ENCODE data around the gene HERC4.
A peak's percentile ranks its signal among the peaks of the same experiment; 100 is the strongest.

The HERC4 gene

GRCh38 chr10:68074775-68075549 lies at the start of gene HERC4:
Gene HERC4, minus strand, starts transcription at chr10:68075283. Its CDS starts 2,175 bp downstream, at chr10:68073108.
- DNase-seq: peak; percentile 96

- no peak for DNase-seq
These were observed 49.6 kb upstream of the HERC4 start for GRCh38 chr10:68124718-68125117.

GRCh38 chr10:68121852-68122251 lies 46.8 kb upstream of the HERC4 start:
- no peak for DNase-seq

- no peak for DNase-seq
These were observed 46.1 kb upstream of the HERC4 start for GRCh38 chr10:68121020-68121743.

GRCh38 chr10:68118657-68119056 lies 43.6 kb upstream of the HERC4 start:
- DNase-seq: no peak

GRCh38 chr10:68112837-68113236 lies 37.8 kb upstream of the HERC4 start:
- DNase-seq: no peak

- no peak for DNase-seq
These were observed 36.5 kb upstream of the HERC4 start for GRCh38 chr10:68111584-68111983.

- no peak for DNase-seq
These were observed 34.9 kb upstream of the HERC4 start for GRCh38 chr10:68110027-68110426.

GRCh38 chr10:68109331-68109730 lies 34.2 kb upstream of the HERC4 start, which contains the start of gene MYPN:
Gene MYPN, plus strand, starts transcription at chr10:68109488. Its CDS starts 11,951 bp downstream, at chr10:68121439.
- no peak for DNase-seq

GRCh38 chr10:68108653-68109052 lies 33.6 kb upstream of the HERC4 start:
- DNase-seq: no peak

GRCh38 chr10:68108051-68108450 lies 33.0 kb upstream of the HERC4 start:
- no peak for DNase-seq

GRCh38 chr10:68107651-68108050 lies 32.6 kb upstream of the HERC4 start:
- no peak for DNase-seq

- no peak for DNase-seq
These were observed 31.6 kb upstream of the HERC4 start for GRCh38 chr10:68106656-68107055.

GRCh38 chr10:68105820-68106219 lies 30.7 kb upstream of the HERC4 start:
- no peak for DNase-seq

GRCh38 chr10:68103901-68104300 lies 28.8 kb upstream of the HERC4 start:
- DNase-seq: no peak

GRCh38 chr10:68103261-68103878 lies 28.3 kb upstream of the HERC4 start:
- no peak for DNase-seq

GRCh38 chr10:68101066-68101465 lies 26.0 kb upstream of the HERC4 start:
- no peak for DNase-seq

GRCh38 chr10:68099736-68100135 lies 24.7 kb upstream of the HERC4 start:
- DNase-seq: no peak

GRCh38 chr10:68096913-68097516 lies 21.9 kb upstream of the HERC4 start:
- DNase-seq: no peak

GRCh38 chr10:68095153-68095552 lies 20.1 kb upstream of the HERC4 start:
- DNase-seq: no peak

- no peak for DNase-seq
These were observed 17.4 kb upstream of the HERC4 start for GRCh38 chr10:68092512-68092911.

GRCh38 chr10:68090586-68090985 lies 15.5 kb upstream of the HERC4 start:
- DNase-seq: no peak

- peak; percentile 87 for DNase-seq
These were observed 13.7 kb upstream of the HERC4 start for GRCh38 chr10:68088740-68089139.

Data from inflammatory macrophage treated with lipopolysaccharide for 4 hours (primary cell).